ENCODE measurements around the gene SLC1A4.
"Not testable (repeated sequence)": the region's sequence is repeated elsewhere in the genome, so short reads cannot be mapped to it uniquely, and the experiment has no call there.

SLC1A4 gene

GRCh38 chr2:64992990-64993389 lies 3.8 kb downstream of the SLC1A4 start:
- no peak for DNase-seq (ENCODE audit: insufficient read length, low spot score)
- TF ChIP-seq, protein P1, sequence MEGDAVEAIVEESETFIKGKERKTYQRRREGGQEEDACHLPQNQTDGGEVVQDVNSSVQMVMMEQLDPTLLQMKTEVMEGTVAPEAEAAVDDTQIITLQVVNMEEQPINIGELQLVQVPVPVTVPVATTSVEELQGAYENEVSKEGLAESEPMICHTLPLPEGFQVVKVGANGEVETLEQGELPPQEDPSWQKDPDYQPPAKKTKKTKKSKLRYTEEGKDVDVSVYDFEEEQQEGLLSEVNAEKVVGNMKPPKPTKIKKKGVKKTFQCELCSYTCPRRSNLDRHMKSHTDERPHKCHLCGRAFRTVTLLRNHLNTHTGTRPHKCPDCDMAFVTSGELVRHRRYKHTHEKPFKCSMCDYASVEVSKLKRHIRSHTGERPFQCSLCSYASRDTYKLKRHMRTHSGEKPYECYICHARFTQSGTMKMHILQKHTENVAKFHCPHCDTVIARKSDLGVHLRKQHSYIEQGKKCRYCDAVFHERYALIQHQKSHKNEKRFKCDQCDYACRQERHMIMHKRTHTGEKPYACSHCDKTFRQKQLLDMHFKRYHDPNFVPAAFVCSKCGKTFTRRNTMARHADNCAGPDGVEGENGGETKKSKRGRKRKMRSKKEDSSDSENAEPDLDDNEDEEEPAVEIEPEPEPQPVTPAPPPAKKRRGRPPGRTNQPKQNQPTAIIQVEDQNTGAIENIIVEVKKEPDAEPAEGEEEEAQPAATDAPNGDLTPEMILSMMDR (IDR thresholded peaks at IDR 0.05; ENCODE audit: insufficient read depth, missing control alignments) = no peak
- no peak for FAIRE-seq

GRCh38 chr2:64995041-64995440 lies 5.8 kb downstream of the SLC1A4 start:
- DNase-seq (ENCODE audit: insufficient read length, low spot score) = no peak
- TF ChIP-seq, protein P1 (IDR thresholded peaks at IDR 0.05; ENCODE audit: insufficient read depth, missing control alignments) = no peak
- FAIRE-seq = no peak

DNA sequence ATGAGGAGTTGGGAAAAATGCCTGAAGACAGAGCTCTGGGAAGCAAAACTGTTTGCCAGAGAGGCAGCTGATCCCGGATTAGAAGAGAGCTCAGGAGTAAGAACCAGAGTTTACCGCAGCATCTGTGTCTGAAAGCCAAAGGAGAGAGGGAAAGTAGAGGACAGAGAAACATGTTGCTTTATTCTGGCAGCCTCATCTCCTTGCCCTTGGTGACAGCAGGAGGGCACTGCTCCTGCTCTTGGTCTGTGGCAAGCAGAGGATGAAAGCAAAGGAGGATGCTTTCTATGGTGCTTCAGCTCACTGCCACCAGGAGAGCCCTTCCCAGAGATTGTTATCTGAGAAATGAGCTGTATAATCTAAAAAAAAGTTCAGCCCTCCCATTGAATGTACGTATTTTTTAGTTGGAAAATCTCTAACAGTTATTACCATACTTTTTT lies 7.7 kb downstream of the SLC1A4 start:
- FAIRE-seq = no peak
- TF ChIP-seq, protein P1 (IDR thresholded peaks at IDR 0.05; ENCODE audit: insufficient read depth, missing control alignments) = no peak

DNA sequence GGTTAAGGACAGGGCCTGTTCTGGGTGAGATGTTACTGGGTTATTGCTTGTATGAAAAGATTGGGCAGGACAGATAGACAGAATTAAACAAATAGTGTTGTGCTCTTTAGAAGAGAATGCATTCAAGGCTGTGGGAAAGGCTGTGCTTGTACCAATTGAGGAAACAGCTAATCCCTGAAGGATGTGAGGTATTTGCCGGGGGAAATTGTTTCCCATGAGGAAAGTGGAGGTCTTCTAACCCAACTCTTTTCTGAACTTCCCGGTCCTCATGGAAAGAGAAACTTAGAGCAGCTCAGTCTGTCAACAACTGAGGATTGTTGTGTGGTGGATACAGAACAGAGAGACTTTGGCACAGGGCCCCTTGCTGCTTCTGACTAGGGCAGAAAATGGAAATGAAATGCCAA lies 9.5 kb downstream of the SLC1A4 start:
- TF ChIP-seq, protein P1 (IDR thresholded peaks at IDR 0.05; ENCODE audit: insufficient read depth, missing control alignments) = no peak
- DNase-seq (ENCODE audit: insufficient read length, low spot score) (no peak), FAIRE-seq (no peak)

More for the DNA sequence above, 7.7 kb downstream of the SLC1A4 start:
- DNase-seq (ENCODE audit: insufficient read length, low spot score) = peak; percentile 51

- no peak for FAIRE-seq
- no peak for DNase-seq (ENCODE audit: insufficient read length, low spot score)
- TF ChIP-seq, protein P1 (IDR thresholded peaks at IDR 0.05; ENCODE audit: insufficient read depth, missing control alignments) = no peak
These were observed 10.6 kb downstream of the SLC1A4 start for GRCh38 chr2:64999754-65000153.

- DNase-seq (ENCODE audit: insufficient read length, low spot score) (no peak), FAIRE-seq (no peak)
- TF ChIP-seq, protein P1 (IDR thresholded peaks at IDR 0.05; ENCODE audit: insufficient read depth, missing control alignments) = no peak
These were observed 11.4 kb downstream of the SLC1A4 start for GRCh38 chr2:65000644-65001043.

DNA sequence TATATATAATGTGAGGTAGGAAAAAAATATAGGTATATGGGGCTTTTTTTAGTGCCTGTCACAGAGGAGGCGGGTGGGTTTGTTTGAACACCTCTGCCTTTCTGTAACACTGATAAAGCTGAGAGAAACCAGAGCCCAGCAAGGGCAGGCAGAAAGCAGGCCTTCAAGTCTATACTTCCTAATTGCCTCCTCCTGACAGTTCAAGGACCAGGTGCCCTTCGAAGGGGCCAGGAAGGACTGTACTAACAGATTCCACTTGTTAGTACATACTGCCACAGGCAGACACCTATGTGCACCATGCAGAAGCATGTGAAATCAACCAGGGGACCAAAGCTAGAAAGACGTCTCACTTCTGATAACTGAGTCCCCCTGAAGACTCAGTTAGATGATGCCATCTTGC lies 13.8 kb downstream of the SLC1A4 start:
- DNase-seq (ENCODE audit: insufficient read length, low spot score) = no peak
- TF ChIP-seq, protein P1 (IDR thresholded peaks at IDR 0.05; ENCODE audit: insufficient read depth, missing control alignments) = no peak
- FAIRE-seq = no peak

DNA sequence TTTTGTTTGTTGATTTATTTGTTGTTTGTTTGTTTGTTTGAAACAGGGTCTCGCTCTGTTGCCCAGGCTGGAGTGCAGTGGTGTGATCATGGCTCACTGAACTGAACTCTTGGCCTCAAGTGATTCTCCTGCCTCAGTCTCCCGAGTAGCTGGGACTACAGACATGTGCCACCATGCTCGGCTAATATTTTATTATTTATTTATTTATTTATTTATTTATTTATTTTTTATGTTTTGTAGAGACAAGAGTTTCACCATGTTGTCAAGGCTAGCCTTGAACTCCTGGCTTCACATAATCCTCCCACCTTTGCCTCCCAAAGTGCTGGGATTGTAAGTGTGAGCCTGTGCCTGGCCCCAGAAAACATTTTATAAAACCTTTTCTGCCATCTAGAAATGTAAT lies 15.0 kb downstream of the SLC1A4 start:
- not testable (repeated sequence) for FAIRE-seq; DNase-seq (ENCODE audit: insufficient read length, low spot score)
